ENCODE measurements around the gene EZR. TPM values are rescaled to one million over a fixed set of nuclear protein-coding genes. Genes with fewer than 3 reads are reported as not detected.

EZR gene
- total and polyA plus RNA-seq, 2 of the 8 experiments (the other 6 are each of a cell fraction or from before 2014, with no cell fraction given), result 122 to 286 TPM

DNA sequence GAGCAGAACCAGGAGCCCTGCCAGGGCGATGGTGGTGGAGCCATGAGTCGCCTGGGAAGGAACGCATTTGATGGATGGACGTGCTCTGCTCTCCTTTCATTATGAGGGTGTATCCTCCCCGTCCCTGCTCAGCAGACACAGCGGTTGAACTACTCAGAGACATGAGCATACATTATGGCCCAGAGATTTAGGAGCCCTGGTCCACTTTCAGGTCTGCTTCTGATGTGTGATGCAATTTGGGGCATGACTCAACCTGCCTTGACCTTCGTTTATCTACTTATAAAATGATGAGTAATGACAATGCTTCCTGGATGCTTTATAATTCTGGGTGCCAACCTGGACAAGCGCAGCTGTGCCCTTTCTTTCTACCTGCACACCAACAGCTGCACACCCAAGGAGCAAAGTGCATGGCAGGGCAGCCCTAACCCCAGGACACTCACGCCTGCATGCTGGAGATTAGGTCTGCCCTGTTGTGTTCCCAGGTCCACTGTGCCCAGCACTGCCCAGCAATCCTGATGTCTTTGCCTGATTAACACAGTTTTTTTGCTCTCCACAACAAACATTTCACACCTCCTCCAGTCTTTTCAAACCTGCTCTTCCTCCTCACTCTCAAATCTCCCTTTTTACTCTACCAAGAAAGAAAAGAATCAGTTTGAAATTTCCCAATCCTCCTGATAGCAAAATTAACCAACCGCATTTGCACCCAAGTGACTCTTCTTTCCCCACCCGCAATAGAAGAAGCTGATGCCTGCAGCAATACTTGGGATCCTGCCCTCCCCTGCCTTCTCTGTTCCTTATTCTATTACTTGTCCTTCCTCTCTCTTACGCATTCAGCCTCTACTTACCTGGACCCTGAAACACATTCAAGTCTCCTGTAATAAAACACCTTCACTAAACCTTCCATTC, 81.2 kb downstream of the EZR start (continued):
- TF ChIP-seq BCL11A (IDR thresholded peaks at IDR 0.05; ENCODE audit: low read depth in 2 of 2, low read length in 2 of 2), result no peak
- no peak for TF ChIP-seq KDM4A (IDR thresholded peaks at IDR 0.05; ENCODE audit: low read depth, low read length, severe bottlenecking)
